Epidermal melanocyte (primary cell): Measurements from ENCODE around the gene ACSM4.
"Not testable (repeated sequence)": the region's sequence is repeated elsewhere in the genome, so short reads cannot be mapped to it uniquely, and the experiment has no call there.

Source experiments
- DNase-seq: peaks from one replicate; pipeline ENCODE4 v3.0.0; 2011; ENCODE audit warnings: low spot score; ENCODE audit not compliant: insufficient read length

Gene ACSM4

GRCh38 chr12:7327918-7328317 is 24.0 kb downstream of the ACSM4 start:
- DNase-seq = no peak

GRCh38 chr12:7337790-7338189 is 33.9 kb downstream of the ACSM4 start:
- not testable (repeated sequence) for DNase-seq

GRCh38 chr12:7339675-7340074 is 35.8 kb downstream of the ACSM4 start:
- DNase-seq = no peak

DNA sequence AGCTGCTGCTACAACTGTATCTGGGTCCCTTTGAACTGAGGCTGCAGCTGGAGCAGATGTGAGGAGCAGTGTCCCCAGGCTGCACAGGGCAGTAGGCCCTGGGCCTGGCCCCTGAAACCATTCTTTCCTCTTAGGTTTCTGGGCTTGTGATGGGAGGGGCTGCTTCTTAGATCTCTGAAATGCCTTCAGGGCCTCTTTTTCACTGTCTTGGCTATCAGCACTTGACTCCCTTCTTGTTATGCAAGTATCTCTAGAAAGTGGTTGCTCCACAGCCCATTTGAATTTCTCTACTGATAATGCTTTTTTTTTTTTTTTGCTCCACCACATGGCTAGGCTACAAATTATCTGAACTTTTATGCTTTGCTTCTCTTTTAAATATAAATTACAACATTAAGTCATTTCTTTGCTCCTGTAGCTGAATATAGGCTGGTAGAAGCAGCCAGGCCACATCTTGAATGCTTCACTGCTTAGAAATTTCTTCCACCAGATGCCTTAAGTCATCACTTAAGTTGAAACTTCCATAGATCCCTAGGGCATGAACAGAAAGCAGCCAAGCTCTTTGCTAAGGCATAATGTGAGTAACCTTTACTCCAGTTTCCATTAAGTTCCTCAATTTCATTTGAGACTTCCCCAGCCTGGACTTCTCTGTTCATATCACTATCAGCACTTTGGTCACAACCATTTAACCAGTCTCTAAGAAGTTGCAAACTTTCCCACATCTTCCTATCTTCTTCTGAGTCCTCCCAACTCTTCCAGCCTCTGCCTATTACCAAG is 41.1 kb downstream of the ACSM4 start:
- no peak for DNase-seq

- no peak for DNase-seq
Measured at GRCh38 chr12:7346551-7347225, 42.8 kb downstream of the ACSM4 start.

DNA sequence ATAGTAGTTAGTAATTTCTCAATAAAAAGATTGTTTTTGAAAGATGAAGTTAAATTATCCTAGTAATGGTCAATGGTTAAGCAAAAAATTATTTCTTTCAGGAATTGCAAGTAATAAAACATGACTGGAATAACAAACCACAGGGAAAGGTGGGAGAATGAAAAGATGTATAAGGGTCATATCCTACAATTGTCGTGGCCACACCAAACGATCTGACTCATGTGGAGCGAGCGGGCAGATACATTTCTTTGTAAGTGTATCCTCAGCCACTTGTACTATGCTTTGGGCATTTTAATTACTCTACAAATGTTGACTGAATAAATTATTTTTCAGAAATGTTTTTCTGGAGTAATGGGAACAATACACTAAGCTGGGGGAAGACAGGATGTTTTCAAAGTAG is 45.5 kb downstream of the ACSM4 start:
- DNase-seq = no peak

GRCh38 chr12:7351177-7351576 is 47.3 kb downstream of the ACSM4 start:
- no peak for DNase-seq

DNA sequence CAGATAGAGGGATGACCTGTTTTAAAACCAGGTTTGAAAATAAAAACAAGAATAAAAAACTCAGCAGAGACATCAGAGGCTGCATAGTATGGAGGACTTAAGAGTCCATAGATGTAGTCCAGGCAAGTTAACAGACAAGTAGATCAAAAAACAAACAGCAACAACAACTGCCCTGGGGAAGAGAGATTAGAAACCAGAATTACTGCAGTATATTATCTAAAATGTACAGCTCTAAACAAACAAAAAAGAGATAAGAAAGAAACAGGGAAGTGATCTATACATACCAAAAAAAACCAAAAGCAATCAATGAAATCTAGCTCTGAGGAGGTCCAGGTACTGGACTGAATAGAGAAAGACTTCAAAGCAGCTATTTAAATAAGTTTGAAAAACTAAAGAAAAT is 48.8 kb downstream of the ACSM4 start:
- no peak for DNase-seq

- no peak for DNase-seq
Measured at GRCh38 chr12:7354529-7354928, 50.7 kb downstream of the ACSM4 start.

GRCh38 chr12:7361265-7361664 is 57.4 kb downstream of the ACSM4 start:
- DNase-seq = no peak

- no peak for DNase-seq
Measured at GRCh38 chr12:7362734-7363133, 58.9 kb downstream of the ACSM4 start.

DNA sequence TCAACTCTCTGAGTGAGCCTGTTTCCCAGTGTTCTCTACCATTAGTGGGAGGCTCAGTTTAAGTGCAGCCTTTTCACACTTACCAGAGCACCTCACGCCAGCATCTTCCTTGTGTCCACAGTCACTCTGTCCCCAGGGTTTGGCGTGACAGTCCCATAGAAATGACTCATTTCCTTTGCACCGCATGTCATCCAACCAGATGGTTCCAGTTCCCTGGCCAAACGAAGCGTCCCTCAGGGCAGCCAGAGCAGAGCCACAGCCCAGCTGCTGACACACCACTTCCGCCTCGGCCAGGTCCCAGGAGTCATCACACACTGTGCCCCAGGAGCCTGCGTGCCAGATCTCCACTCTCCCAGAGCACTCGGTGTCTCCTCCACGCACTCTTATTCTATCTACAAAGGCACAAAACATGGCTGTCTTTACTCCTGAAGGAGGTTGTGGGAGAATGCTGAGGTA is 65.4 kb downstream of the ACSM4 start:
- no peak for DNase-seq

GRCh38 chr12:7373226-7373625 is 69.4 kb downstream of the ACSM4 start:
- no peak for DNase-seq

- DNase-seq = no peak
Measured at GRCh38 chr12:7374423-7375144, 70.7 kb downstream of the ACSM4 start.

- DNase-seq = no peak
Measured at GRCh38 chr12:7375145-7375543, 71.3 kb downstream of the ACSM4 start.

- DNase-seq = no peak
Measured at GRCh38 chr12:7376196-7376595, 72.3 kb downstream of the ACSM4 start.
